Spleen (tissue), 11 donors: ENCODE measurements around the gene HEATR1. TPM values are rescaled to one million over a fixed set of nuclear protein-coding genes. Genes with fewer than 3 reads are reported as not detected.

Experiments
- DNase-seq: peaks from one replicate; pipeline ENCODE4 v3.0.0-alpha.2; 2020
- H3K27ac ChIP-seq, 8 donors: fragments of 200-600 bp; sonication (generic) in 7 of 8; 1 replicate in 4 of 8; 2 replicates in 4 of 8; pipeline versions ENCODE4 v1.5.0 to v1.8.0; 2016 to 2021; ENCODE audit warnings: inconsistent platforms in 4 of 8, mild to moderate bottlenecking in 4 of 8, moderate library complexity in 1 of 8
- H3K27me3 ChIP-seq, 7 donors: fragments of 200-600 bp; sonication (generic) in 6 of 7; replicated peaks in 1 of 7; 1 replicate in 4 of 7; 2 replicates in 3 of 7; pipeline versions ENCODE4 v1.5.0 to v1.8.0; 2016 to 2021; ENCODE audit warnings: inconsistent platforms in 3 of 7, mild to moderate bottlenecking in 1 of 7
- H3K36me3 ChIP-seq, 6 donors: fragments of 200-600 bp; sonication (generic) in 5 of 6; 1 replicate in 4 of 6; 2 replicates in 2 of 6; pipeline versions ENCODE4 v1.5.0 to v1.8.0; 2016 to 2021; ENCODE audit warnings: inconsistent platforms in 2 of 6
- H3K4me1 ChIP-seq, 6 donors: fragments of 200-600 bp; sonication (generic) in 5 of 6; 1 replicate in 3 of 6; 2 replicates in 3 of 6; pipeline versions ENCODE4 v1.5.0 to v1.8.0; 2016 to 2021; ENCODE audit warnings: inconsistent platforms in 3 of 6
- H3K4me3 ChIP-seq, 8 donors: fragments of 200-600 bp; sonication (generic) in 7 of 8; 1 replicate in 4 of 8; 2 replicates in 4 of 8; pipeline versions ENCODE4 v1.5.0 to v1.8.0; 2016 to 2021; ENCODE audit warnings: inconsistent platforms in 4 of 8, mild to moderate bottlenecking in 4 of 8, moderate library complexity in 2 of 8
- H3K9me3 ChIP-seq, 8 donors: fragments of 200-600 bp; sonication (generic) in 7 of 8; 1 replicate in 4 of 8; 2 replicates in 4 of 8; pipeline versions ENCODE4 v1.5.0 to v1.8.0; 2016 to 2021; ENCODE audit warnings: inconsistent platforms in 4 of 8
- CTCF ChIP-seq, 11 experiments: fragments of 200-600 bp in 7 of 11; fragments of 450-650 bp in 4 of 11; sonication (generic) in 4 of 11; IDR thresholded peaks in 8 of 11; conservative IDR thresholded peaks in 3 of 11; 1 replicate in 7 of 11; 2 replicates in 4 of 11; pipeline versions ENCODE4 v1.4.0 to v1.8.0; 2016 to 2021; ENCODE audit warnings: antibody characterized with exemption in 11 of 11, inconsistent platforms in 4 of 11, mild to moderate bottlenecking in 1 of 11
- POLR2A ChIP-seq, 3 donors: fragments of 450-650 bp; IDR thresholded peaks; one replicate each; pipeline ENCODE4 v1.5.1; 2017; ENCODE audit warnings: antibody characterized with exemption in 3 of 3, mild to moderate bottlenecking in 1 of 3
- POLR2AphosphoS5 ChIP-seq, 3 donors: sonication (generic); formaldehyde crosslinking; IDR thresholded peaks; one replicate each; pipeline ENCODE4 v1.5.1; 2017; ENCODE audit warnings: antibody characterized with exemption in 3 of 3
- WGBS, 5 donors: extraction: QIAGEN DNeasy Blood & Tissue Kit in 3 of 5; methylation state at CpG; one replicate each; pipeline versions ENCODE4 v1.1.5 to v1.1.7; 2013 to 2018; 5-methylcytosine and 5-hydroxymethylcytosine counted together
- intact Hi-C: fragments of 100-400 bp; cut with DNase I; formaldehyde crosslinking; loops from one replicate; pipeline ENCODE4 v1.15.0; 2023; ENCODE audit warnings: low total_unique reads
- polyA plus RNA-seq, 3 donors: library from polyadenylated mRNA; stranded (reverse); fragments of 200-250 nt; gene quantifications; one replicate each; pipeline ENCODE4 v1.2.1, GENCODE V29; 2013
- total RNA-seq, 7 donors: library from RNA; depleted of rRNA in 3 of 7; stranded (reverse); fragments of >200 nt in 3 of 7; fragmentation: NEBNext Ultra II Directional in 4 of 7; extraction: Animal tissue kit (Norgen Biotek cat#: 25700) in 4 of 7; gene quantifications; one replicate each; pipeline versions ENCODE4 v1.1.0 to v1.2.1, GENCODE V29; 2016 to 2021
- donor health status: healthy with polysubstance abuse.
- donor health status: DM: no; HTN: no; CAD: no; lungs with moderate emphysema.
- donor health status: DM: no; HTN: no; CAD: no.
- donor health status: Bipolar disorder and iron deficiency.
- donor health status: healthy.
- donor health status: DM: no; HTN: no; CAD: no.
- donor health status: DM: yes; HTN: yes; CAD: no.

The HEATR1 gene
- total and polyA plus RNA-seq, 10 donors: 5.0 to 51.4 (median 34.6) TPM

- no peak overlapping the region for H3K27ac ChIP-seq
- intact Hi-C loops: no loop called here
- WGBS, 5 donors: 61 to 75% (median 63%) methylated on average over 4 of the region's 4 CpGs
- no peaks in the 10 kb centered on the region for H3K36me3 ChIP-seq
- no peak for DNase-seq
- peaks cover 0 to 19% (median 0%) of the 10 kb centered on the region in 7 donors for H3K27me3 ChIP-seq
- peaks cover 0 to 20% (median 15%) of the 10 kb centered on the region in 8 donors for H3K9me3 ChIP-seq
- H3K4me1 ChIP-seq: no peaks in the 10 kb centered on the region
- H3K4me3 ChIP-seq: no peak overlapping the region
- no peak for TF ChIP-seq POLR2AphosphoS5 (IDR thresholded peaks at IDR 0.05)
- no peak for TF ChIP-seq POLR2A (IDR thresholded peaks at IDR 0.05)
- TF ChIP-seq CTCF (IDR thresholded peaks at IDR 0.05 in 8 of 11, conservative IDR thresholded peaks at IDR 0.05 in 3 of 11): no peak
Observed at GRCh38 chr1:236623371-236624166, 19.3 kb upstream of the HEATR1 start.

- peaks cover 0 to 20% (median 15%) of the 10 kb centered on the region in 8 donors for H3K9me3 ChIP-seq
- intact Hi-C loops: no loop called here
- H3K27me3 ChIP-seq: peaks cover 0 to 26% (median 0%) of the 10 kb centered on the region in 7 donors
- H3K27ac ChIP-seq: no peak overlapping the region
- DNase-seq: no peak
- no peak for TF ChIP-seq POLR2AphosphoS5 (IDR thresholded peaks at IDR 0.05)
- H3K4me3 ChIP-seq: no peak overlapping the region
- no peaks in the 10 kb centered on the region for H3K36me3 ChIP-seq
- no peaks in the 10 kb centered on the region for H3K4me1 ChIP-seq
- 46 to 53% (median 49%) methylated on average over 3 of the region's 3 CpGs for WGBS, 5 donors
Observed at GRCh38 chr1:236622407-236622806, 18.1 kb upstream of the HEATR1 start.

DNA sequence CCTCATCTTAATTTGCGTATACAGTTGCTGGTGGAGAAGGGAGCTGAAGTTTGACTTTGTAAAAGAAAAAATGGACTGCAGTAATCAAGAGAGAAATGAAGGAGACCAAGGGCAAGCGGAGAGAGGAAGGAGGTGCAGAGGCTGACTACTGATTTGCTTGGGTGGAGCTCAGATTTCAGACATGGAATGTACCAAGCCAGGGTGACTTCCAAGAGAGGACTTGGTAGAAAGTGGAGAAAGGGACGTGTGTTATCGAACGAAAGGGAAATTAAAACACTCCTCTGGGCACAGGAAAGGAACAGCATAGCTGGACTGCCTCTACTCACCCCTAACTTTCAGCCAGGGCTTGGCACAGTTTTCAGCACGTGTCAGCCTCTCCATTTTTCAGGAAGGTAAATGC is 15.1 kb upstream of the HEATR1 start:
- Histone ChIP-seq H3K36me3 (no peaks in the 10 kb centered on the region), H3K27me3 (peaks cover 0 to 35% (median 0%) of the 10 kb centered on the region in 7 donors), H3K27ac (no peak overlapping the region), H3K4me3 (no peak overlapping the region), H3K4me1 (no peaks in the 10 kb centered on the region), H3K9me3 (peaks cover 0 to 20% (median 15%) of the 10 kb centered on the region in 8 donors)
- intact Hi-C loops: no loop called here
- WGBS, 5 donors: 74 to 83% (median 79%) methylated on average over 6 of the region's 6 CpGs
- no peak for DNase-seq
- TF ChIP-seq POLR2AphosphoS5 (IDR thresholded peaks at IDR 0.05): no peak
- TF ChIP-seq CTCF (IDR thresholded peaks at IDR 0.05 in 8 of 11, conservative IDR thresholded peaks at IDR 0.05 in 3 of 11): no peak
- no peak for TF ChIP-seq POLR2A (IDR thresholded peaks at IDR 0.05)

- TF ChIP-seq POLR2AphosphoS5 (IDR thresholded peaks at IDR 0.05) (no peak), POLR2A (IDR thresholded peaks at IDR 0.05) (no peak), CTCF (IDR thresholded peaks at IDR 0.05 in 8 of 11, conservative IDR thresholded peaks at IDR 0.05 in 3 of 11) (no peak)
- DNase-seq: no peak
- Histone ChIP-seq H3K9me3 (peaks cover 0 to 18% (median 15%) of the 10 kb centered on the region in 8 donors), H3K4me1 (no peaks in the 10 kb centered on the region), H3K4me3 (no peak overlapping the region), H3K27ac (no peak overlapping the region), H3K36me3 (no peaks in the 10 kb centered on the region), H3K27me3 (peaks cover 0 to 43% (median 0%) of the 10 kb centered on the region in 7 donors)
- intact Hi-C loops: no loop called here
- WGBS, 5 donors: 82 to 87% (median 85%) methylated on average over 5 of the region's 5 CpGs
Observed at GRCh38 chr1:236618507-236618906, 14.2 kb upstream of the HEATR1 start.
